Stimulated activated CD4-positive, alpha-beta T cell treated with anti-CD3 and anti-CD28 coated beads, Interleukin-4, amount 100 ng/mL, for 4 hours (primary cell): ENCODE results near the gene ARSH.
"Not testable (repeated sequence)": the region's sequence is repeated elsewhere in the genome, so short reads cannot be mapped to it uniquely, and the experiment has no call there.

Experiments
- DNase-seq, 2 experiments: peaks; one replicate each; pipeline ENCODE4 v3.0.0-alpha.2; 2020

Gene ARSH

DNA sequence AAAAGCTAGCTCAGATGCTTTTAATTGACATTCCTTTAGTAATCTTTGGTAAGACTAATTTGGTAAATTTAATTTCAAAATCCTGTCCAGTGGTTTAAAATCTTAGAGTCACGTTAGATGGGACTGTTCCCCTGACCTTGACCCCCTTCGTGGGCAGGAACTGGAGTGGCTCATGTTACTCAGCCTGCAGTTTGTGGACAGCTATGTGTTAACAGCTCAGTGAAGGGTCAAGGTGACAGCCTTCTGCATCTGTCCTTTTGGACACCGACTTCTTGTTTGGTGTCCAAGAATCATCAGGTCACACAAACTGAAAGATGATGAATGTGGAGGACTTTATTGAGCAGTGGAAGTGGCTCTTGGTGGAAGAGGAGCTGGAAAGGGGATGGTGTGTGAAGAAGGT, 37.9 kb downstream of the ARSH start:
- no peak for DNase-seq

DNA sequence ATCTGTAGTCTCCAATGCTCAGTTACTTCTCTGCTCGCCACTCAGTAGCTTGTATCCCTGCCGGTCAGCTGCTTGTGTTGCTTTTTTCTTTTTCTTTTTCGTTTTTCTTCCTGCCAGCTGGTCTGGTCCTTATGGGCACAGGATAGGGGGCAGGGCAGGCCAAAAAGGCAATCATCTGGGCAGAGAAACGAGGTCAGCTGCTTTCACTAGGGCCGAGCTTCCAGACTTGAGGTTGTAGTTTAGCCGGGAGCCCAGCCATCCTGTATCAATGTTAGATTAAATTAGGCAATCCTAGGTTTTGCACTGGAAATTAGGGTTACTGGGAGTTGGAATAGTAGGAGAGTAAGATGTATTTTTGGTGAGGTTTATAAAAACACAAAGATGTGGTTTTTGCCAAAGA, 38.3 kb downstream of the ARSH start:
- no peak for DNase-seq

DNA sequence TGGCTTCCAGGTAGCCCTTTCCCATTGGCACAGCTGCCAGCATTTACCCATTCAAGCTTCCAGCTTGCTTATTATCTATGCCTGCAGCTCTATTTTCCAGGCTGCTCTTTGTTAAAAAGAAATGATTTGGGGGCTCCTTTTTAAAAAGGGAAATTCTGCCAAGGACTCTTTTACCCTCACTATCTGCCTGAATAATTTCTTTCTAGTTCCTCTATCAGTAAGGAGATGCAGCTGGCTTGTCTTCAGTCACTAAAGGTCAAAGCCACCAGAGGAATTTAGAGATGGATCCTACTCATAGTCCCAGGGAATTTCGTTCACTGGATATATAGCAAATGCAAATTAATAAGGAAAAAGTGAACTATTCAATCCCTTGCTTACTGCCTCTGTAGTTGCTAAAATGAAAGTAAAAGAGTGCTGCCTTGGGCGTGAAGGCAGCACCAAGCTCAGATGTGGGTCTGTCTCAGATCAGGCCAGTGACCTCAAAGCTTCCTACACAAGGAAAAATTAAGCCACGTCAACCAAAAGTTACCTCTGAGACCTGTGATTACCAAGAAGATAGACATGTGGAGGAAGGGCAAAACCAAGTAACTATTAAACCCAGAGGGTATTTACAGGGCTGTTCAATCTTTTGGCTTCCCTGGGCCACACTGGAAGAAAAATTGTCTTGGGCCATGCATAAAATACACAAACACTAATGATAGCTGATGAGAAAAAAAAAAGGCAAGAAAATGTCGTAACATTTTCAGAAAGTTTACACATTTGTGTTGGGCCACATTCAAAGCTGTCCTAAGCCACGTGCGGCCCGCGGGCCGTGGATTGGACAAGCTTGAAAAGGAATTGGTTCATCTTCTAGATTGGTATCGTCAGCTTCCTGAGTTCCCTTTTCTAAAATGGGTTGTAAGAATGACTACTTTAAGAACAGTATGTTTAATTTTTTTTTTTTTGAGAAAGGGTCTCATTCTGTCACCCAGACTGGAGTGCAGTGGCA, 40.2 kb downstream of the ARSH start:
- no peak for DNase-seq

DNA sequence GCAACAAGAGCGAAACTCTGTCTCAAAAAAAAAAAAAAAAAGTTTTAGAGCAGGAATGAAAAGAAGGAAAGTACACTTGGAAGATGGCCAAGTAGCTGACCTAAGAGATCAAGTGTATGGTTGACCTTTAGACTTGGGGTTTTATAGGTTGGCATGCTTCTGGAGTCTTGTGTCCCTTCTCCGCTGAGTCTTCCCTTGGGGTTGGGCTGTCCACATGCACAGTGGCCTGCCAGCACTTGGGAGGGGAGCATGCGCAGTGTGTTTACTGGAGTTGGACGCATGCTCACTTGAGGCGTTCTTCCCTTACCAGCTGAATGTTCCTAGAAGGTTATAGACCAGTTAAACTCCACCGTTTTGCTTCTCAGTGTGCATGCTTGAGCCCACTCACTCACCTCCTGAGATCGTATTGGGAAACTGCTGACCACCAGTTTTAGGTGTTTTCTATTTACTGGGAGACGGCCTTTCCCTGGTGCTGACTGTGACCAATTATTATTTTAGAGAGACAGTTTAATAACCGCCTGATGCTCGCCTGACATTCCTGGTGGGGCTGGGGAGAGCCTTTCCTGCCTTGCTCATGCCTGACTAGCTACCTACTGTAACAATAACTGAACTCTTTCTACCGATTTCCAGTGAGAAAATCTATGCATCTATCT, 44.3 kb downstream of the ARSH start:
- DNase-seq, result not testable (repeated sequence)

DNA sequence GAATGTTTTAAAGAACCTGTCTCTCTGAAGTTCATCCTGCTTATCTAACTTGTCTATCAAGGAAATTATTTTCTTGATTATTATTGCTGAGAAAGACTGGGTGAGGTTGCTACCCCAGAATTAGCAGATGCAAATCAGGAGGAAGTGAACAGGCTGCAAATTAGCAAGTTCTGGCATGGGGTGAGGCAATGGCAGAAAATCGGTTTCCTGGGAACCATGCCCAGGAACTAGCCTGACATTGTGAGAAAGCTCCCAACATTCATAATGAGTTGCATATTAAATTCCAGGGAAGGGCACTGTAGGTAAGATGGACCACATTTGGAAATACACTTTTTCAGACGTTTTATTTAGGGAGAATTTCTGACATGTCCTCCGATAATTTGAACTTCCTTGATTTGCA, 46.5 kb downstream of the ARSH start:
- no peak for DNase-seq

DNA sequence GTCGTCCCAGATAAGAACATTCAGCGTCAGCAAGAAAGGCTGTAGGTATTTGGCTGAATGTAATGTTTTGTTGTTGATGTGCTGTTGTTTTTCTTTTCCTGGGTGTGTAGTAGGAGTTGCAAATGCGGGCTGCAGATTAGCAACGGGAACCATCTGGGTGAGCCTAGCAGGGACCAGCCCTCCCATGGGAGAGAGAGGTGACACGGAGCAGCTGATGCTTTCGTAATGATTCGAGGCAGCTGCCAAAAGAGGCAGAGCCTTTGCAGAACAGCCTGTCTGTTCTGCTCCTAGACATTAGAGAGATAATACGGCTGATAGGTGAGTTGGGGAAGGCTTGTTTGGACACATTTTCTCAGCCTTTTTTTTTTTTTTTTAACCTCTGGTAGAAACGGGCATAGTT, 60.2 kb downstream of the ARSH start:
- no peak for DNase-seq

DNA sequence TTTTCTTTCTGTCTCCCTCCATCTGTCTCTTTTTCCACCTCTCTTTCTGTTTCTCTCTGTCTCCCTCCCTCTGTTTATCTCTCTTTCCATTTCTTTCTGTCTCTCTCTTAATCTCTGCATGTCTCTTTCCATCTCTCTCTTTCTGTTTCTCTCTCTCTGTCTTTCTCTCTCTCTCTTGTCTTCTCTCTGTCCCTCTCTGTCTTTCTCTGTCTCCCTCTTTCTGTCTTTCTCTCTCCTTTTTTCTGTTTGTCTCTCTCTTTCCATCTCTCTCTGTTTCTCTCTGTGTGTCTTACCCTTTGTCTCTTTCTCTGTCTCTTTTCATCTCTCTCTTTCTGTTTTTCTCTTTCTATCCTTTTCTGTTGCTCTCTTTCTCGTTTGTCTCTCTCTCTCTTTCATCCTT, 69.6 kb downstream of the ARSH start:
- DNase-seq, result no peak

DNA sequence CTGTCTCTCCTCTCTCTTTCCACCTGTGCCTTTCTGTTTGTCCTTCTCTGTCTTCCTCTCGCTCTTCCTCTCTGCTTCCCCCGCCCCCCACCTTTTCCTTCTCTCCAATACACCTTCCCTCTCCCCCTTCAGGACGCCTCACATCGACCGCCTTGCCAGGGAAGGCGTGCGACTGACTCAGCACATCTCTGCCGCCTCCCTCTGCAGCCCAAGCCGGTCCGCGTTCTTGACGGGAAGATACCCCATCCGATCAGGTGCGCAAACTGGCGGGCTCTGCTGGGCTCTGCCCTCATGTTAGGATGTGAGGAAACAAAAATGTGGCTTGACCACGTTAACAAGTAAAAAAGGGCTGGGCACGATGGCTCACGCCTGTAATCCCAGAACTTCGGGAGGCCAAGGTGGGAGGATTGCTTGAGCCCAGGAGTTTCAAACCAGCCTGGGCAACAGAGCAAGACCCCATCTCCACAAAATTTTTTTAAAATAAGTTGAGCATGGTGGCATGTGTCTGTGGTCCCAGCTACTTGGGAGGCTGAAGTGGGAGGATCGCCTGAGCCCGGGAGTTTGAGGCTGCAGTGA, 70.2 kb downstream of the ARSH start:
- DNase-seq, result no peak
